CD1c-positive myeloid dendritic cell (primary cell): ENCODE measurements around the gene BRD3.

Source experiments
- DNase-seq: peaks from one replicate; pipeline ENCODE4 v3.0.0-alpha.2; 2016; ENCODE audit errors: extremely low spot score

BRD3 gene

DNA sequence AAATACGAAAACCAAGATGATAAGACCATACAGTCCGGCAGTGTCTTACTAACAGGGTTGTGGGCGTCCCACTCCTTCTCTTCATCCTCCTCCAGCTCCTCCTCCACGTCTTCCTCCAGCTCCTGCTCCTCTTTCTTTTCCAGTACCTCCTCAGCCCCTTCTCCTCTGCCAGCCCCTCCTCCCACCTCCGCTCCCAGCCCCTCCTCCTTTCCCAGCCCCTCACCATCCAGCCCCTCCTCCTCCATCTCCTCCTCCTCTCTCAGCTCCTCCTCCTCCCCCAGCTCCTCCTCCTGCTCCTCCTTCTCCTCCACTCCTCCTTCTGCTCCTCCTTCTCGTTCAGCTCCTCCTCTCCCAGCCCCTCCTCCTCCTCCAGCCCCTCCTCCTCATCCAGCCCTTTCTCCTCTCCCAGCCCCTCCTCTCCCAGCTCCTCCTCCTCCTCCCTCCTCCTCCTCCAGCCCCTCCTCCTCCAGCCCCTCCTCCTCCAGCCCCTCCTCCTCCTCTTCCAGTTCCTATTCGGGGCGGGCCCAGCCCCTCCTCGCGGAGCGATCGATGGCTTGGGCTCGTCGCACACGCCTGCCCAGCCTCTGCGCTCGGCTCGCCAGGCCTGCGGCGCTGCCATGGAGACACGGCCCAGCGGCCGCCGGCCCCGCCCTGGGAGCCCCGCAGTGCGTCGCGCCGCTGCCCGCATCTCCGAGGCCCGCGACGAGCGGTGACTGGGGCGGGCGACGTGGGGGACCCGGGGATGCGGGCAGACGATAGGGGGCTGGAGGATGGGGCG lies 42.8 kb downstream of the BRD3 start, which contains the start of gene BRD3OS:
Gene BRD3OS (plus strand): TSS at position 654 of the 778 bp plus-strand sequence. CDS start 1,267 bp downstream, outside the sequence.
- DNase-seq: peak; percentile 97

DNA sequence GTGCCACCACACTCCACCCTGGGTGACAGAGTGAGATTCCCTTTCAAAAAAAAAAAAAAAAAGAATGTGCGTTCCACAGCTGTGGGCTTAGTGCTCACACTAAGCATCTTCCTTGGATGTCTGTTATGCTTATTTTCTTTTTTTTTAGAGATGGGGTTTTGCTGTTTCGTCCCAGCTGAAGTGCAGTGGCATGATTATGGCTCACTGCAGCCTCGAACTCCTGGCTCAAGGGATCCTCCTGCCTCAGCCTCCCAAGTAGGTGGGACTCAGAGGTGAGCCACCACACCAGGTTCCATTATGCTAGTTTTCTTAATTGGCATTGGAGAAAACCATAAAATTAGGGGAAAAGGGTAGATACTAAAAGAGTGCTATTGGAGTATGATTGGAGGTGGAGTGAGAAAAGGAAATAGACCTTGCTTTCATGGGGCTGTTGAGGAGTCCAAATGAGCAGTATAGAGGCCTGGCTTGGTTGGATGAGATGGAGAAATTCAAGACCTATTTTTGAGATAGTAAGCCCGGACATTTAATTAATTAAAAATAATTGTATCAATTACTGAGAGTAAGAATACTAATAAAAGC lies 43.5 kb downstream of the BRD3 start:
- DNase-seq: no peak

DNA sequence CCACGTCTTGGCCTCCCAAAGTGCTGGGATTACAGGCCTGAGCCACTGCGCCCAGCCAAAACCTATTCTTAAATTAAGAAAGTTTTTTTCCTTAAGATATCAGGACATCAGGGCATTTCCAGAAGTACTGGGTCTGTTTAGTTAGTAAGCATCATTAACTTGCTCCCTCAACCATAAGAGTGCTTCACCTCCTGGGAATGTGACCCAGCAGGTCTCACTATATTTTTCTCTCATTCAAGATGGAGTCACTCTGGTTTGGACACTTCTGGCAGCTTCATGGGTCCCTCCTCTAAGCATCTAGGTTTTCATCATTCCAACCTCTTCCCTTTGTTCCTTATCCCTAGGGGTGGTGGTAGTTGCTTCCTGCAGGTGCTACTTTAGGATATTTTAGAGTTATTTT lies 52.9 kb downstream of the BRD3 start:
- DNase-seq: no peak

DNA sequence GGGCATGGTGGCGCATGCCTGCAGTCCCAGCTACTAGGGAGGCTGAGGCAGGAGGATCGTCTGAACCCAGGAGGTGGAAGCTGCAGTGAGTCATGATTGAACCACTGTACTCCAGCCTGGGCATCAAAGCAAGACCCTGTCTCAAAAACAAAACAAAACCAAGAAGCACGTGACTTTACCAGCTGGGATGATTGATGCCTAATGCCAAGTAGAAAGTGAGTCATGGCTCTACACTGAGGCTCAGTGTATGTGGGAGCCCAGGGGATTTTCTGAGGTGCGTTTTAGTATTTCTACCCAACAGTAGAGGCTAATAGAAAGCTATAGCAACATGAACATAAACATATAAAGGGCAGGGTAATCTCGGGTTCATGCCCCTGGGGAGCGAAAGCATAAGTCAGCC lies 56.4 kb downstream of the BRD3 start:
- DNase-seq: no peak

DNA sequence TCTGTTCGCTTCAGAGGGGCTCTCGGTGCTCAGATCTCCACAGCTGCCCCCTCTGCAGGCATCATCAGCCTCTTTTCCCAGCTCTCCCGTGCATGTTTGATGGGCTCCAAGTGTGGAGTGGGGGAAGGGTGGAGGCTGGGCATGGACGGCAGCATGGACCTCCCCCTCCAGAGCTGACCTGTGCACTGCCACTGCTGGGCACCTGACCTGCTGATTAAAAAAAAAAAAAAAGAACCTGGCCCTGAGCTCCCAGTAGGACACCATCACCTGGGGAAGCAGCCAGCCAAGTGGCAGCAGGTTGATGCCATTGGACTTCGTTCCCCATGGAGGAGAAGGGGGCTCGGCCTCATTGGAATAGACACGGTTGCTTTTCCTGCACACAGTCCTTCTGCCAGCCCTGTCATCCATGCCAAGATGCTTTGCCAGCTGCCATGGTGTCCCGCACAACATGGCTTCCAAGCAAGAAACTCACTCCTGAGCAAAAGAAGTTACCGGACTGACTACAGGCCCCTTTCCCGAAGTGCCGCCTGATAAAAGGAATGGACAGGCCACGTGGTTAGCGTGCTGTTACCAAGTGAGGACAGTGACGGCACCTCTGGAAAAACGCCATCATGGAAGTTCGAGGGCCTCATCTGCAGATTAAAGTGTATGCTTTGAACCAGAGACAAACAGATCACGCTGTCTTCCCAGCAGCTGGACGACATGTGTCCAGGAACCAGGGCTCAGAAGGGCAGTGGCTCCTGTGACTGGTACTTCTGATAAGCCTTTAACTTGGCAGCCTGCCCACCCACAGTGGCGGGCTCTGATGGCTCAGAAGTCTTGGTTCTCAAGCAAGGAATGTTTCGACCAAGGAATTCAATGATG lies 57.3 kb downstream of the BRD3 start:
- DNase-seq: no peak

DNA sequence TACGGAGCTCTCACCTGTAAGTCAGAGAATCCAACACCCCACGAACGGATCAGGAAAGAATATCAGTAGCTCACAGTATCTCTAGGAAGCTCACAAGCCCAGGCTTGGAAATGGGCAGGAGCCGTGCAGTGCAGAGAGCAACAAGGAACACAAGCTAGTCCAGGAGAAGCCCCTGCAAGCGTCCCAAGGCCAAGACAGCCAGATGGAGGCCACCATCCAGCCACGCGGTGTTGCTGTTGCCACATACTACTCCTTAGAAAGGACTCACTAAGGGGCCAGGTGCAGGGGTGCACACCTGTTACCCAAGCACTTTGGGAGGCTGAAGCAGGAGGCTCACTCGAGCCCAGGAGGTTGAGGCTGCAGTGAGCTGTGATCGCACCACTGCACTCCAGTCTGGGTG lies 60.3 kb downstream of the BRD3 start:
- no peak for DNase-seq

DNA sequence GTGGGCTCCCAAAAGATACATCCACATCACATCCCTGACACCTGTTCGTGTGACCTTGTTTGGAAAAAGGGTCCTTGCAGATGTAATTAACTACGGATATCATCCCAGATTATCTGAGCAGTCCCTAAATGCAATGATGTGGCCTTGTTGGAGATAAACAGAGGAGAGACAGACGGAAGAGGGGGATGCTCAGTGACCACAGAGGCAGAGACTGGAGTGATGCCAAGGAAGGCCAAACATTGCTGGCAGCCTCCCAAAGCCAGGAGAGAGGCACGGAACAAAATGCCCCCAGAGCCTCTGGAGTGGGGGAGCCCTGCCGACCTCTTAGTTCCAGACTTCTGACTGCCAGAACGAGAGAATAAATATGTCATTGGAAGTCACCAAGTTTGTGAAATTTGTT lies 60.7 kb downstream of the BRD3 start:
- DNase-seq: no peak

DNA sequence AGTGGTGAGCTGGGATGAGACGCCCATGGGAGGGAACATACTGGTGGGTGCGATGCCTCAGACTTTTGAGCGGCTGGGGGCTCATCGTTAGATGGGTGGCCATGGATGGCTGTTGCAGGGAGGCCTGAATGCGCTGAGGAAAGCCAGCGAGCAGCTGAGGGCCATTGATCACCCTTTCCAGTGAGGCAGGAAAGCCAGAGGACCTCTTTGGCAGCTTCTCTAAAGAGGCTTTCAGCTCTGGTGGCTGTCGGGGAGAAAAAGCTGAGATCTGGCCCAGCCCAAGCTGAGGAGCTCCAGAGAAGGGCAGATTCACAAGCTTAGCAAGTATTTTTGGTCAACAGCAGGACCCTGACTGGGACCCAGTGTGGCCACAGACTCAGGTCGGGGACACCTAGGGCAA lies 62.4 kb downstream of the BRD3 start:
- no peak for DNase-seq

DNA sequence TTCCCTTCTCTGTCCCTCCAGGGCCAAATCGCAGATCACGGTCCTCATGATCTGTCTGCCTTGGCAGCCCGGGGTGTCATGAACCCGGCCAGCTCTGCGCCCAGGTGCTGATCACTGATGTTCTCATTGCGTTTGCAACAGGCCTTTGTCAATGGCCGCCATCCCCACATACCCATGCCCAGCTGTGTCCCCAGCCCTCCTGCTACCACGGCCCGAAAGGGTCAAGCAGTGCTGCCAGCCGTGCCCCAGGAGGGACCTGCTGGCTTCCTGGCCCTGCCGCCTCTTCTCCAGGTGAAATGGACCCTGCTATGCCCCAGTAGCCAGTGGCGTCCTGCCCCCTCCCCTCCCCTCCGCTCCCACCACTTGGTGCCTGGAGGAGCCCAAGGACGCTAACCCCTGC lies 62.9 kb downstream of the BRD3 start:
- DNase-seq: no peak

DNA sequence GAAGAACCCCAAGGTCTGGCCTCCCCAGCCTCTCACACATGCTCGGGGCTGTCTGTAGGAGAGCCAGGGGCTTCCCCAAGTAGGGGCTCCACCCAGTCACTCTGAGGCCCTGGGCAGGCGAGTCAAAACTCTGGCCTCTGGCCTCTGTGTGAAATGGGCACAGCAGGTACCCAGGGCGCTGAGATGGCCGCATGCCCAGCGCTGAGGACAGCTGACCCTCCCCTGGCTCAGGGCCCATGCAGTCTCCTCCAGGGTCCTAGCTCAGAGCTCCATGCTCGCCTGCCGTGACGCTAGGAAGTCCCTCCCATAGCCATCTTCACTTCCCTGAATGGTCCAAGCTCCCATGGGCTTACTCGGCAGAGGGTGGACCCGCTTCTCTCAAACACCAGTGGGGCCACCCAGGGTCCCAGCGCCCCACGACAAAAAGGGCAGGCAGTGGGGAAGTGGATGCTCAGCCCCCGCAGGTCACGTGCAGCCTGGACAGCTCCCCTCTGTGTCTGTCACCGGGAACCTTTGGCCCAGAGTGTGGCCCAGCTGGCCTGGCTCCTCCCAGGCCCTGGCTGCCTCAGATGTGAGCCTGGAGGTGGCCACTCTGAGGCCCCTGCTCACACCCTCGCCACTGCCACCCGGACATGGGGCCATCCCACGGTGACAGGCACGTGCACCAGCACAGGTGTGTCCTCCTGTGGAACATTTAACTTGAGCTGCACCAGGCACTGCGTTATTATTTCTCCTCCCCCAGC lies 63.5 kb downstream of the BRD3 start:
- no peak for DNase-seq

DNA sequence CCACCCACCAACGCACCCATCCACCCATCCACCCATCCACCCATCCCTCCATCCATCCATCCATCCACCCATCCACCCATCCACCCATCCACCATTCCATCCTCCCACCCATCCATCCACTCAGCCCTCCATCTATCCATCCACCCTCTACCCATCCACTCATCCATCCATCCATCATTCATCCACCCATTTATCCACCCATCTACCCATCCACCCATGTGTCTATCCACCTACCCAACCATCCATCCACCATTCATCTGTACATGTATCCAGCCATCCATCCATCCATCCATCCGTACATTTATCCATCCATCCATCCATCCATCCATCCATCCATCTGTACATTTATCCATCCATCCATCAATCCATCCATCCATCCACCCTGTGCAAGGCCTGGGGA lies 64.6 kb downstream of the BRD3 start:
- DNase-seq: no peak

DNA sequence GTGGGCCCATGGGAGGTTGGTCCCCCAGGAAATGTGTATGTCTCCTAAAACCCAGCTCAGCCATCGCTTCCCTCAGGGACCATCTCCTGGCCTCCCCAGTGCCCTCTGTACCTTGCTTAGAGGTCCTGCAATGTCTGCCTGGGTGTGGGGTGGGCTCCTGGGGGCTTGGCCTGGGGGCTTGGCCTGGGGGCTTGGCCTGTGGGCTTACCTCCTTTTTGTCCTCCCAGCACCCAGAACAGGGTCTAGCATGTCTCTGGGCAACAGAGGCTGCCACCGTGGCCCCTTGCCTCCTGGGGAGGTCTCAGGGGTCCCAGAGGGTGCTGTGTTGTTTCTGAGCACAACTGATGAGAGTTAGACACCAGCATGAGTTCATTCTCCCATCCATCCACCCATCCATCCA lies 65.0 kb downstream of the BRD3 start:
- no peak for DNase-seq

DNA sequence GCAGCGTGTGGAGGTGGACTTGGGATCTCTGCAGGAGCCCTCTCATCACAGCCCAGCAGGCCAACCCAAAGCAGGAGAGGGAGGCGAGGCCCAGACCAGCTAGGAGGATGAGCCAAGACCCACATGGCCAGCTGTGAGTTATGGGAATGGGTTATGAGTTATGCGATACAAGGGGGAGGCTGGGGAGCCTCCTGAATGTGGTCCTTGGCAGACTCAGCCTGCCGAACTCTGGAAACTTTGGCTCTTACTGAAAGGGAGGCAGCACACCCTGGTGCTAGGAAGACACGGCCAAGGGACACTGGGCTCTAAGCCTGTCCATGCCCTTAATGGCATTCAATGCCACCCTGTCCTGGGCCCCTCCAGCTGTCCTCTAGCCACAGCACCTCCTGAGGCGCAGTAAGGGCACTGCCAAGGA lies 68.0 kb downstream of the BRD3 start:
- no peak for DNase-seq

DNA sequence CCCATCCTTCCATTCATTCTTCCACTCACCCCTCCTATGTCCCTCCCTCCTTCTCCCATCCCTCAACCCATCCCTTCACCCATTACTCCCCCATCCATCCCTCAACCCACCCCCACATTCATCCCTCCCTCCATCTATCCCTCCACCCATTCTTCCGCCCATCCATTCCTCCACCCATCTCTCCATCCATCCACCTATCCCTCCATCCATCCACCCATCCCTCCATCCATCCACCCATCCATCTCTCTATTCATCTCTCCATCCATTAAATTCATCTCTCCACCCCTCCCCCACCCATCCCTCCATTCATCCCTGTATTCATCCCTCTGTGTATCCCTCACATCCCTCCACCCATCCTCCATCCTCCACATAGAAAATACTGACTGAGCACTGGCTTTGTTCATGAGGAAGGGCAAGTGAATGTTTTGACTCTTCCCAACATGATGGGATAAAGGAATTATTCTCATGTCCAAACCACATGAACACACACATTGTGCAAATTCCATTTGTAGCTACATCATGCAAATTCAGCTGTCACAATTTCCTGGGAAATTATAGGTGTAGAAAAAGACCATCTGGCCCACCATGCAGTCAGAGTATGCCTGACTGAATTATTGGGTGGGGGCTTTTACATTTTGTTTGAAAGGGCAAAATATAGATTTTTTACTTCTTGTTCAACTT lies 68.8 kb downstream of the BRD3 start:
- no peak for DNase-seq

DNA sequence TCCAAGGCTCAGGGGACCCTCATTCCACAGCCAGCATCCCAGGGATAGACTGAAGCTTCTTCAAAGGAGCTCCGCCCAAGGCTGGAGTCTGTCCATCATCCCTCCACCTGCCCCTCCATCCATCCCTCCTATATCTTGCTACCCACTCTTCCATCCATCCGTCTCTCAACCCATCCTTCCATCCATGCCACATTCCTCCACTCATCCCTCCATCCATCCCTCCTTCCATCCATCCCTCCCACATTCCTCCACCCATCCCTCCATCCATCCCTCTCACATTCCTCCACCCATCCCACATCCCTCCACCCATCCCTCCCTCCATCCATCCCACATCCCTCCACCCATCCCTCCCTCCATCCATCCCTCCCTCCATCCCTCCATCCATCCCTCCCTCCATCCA lies 70.2 kb downstream of the BRD3 start:
- no peak for DNase-seq

DNA sequence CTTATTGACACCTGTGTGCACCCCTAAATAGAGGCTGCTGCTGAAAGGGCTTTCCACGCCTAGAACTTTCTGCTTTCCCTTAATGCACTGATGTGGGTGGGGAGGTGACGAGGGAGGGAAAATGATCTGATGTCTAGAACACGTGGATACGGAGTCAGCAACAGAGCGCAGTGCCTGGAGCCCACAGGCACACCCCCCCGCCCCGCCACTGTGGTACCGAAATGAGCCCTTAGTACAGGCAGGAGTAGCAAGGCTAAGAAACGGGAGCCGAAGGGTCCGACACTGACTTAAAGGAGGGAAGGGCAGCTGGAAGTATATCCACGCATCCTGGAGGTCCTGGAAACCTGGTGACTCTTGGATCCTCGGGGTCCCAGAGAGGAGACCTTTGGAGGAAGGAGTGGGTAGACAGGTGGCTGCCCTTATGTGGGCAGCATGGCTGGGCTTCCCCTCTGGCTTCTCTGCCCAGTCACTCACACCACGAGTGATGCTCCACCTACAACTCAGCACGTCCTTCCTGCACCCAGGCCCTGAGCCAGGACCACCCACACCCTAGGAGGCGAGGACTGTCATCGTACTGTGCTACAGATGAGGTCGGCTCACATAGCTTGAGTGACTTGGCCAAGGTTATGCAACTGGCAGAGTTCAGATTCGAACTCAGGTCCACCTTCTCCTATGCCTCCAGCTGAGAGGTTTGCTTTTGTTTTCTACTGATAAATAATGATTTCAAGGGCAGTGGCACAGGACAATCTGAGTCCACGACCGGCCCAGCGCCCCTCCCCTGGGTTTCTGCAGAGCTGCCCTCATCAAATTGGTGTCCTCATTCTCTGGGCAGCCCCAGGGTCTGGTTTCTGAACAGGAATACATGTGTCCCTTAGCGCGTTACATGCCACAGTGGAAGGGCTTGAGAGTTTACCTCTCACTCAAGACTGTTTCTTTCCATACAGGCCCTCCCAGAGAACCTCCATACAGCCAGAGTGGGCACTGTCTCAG lies 71.0 kb downstream of the BRD3 start:
- DNase-seq: peak; percentile 22

DNA sequence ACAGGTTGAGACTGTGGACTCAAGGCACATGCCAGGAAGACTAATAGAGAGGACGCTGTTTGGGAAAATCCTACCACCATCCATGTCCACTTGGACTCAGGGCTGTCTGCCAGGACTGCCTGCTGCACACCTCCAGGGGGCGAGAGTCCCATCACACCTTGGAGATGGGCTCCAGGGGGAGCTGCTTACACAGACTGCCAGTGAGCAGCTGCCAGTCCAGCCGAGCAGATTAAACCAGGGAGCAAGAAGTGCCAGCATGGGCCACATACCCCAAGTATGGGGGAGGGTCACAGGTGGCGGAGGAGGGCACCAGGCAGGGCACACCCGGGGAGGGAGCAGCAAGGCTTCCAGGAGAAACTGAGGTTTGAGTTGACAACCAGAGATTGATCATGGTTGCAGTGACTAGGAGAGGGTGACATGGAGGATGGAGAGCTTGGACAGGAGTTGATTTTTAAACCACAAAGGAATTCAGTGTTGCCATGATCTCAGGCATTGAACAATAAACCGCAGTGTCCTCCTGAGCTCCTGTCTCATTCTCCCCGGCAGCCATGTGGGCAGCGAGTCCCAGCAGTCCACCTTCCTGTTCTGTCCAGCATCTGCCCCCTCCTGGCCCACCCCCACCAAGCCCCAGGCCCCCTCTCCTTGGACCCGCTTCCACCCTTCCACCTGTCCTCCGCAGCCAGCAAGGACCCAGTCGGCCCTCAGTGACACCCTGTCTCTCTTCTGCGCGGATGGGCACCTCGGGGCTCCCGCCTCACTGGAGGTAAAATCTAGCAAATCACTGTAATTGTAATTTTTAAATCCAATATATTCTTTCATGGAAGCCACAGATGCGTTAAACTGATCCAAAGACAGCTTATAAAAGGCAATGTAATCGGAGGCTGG lies 72.6 kb downstream of the BRD3 start:
- no peak for DNase-seq

DNA sequence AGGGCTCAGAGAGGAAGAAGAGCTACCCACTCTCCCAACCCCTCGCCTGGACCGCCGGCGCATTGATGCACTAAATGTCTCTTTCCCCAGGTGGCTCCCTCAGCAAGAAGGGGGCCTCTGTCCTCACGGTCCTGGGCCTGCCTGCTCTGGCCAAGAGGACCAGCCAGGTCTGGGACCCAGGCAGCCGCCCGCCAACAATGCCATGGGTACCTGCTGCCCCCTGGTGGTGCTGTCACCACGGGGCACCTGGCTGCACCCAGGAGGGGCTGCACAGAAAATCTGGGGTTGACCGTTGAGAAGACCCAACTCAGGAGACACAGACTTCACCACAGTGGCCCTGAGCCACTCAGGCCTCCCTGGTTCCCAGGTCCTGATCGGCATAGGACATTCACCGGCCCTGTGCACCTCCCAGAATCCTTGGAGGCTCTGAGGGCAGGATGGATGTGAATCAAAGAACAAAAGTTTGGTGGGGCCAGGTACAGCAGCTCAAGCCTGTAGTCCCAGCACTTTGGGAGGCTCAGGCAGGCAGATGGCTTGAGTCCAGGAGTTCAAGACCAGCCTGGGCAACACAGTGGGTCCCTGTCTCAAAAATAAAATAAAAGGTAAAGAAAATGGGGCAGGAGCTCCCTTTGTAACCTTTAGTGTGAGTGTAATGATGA lies 73.3 kb downstream of the BRD3 start:
- peak; percentile 83 for DNase-seq
